Lung (tissue), 12 donors: ENCODE measurements around the gene CAPN11. TPM values are rescaled to one million over a fixed set of nuclear protein-coding genes. Genes with fewer than 3 reads are reported as not detected.

ENCODE experiments used
- ATAC-seq: fragments of 200-7000 bp; cut with Tn5 transposase; one replicate; pipeline ENCODE4 v1.9.1; 2020; ENCODE audit warnings: moderate number of reproducible peaks; ENCODE audit not compliant: insufficient read depth, low FRiP score
- DNase-seq, 3 donors: peaks; one replicate each; pipeline ENCODE4 v3.0.0-alpha.2; 2013 to 2017
- H3K27ac ChIP-seq, 2 donors: one replicate each; pipeline ENCODE4 v1.5.1; 2013; ENCODE audit warnings: mild to moderate bottlenecking in 2 of 2, moderate library complexity in 2 of 2, control low read depth in 1 of 2, inconsistent platforms in 1 of 2, low read depth in 1 of 2, low read length in 1 of 2
- H3K27me3 ChIP-seq, 3 donors: one replicate each; pipeline ENCODE4 v1.5.1; 2013; ENCODE audit warnings: low read length in 2 of 3; ENCODE audit not compliant: control insufficient read depth in 3 of 3, insufficient read depth in 3 of 3
- H3K36me3 ChIP-seq, 4 donors: one replicate each; pipeline ENCODE4 v1.5.1; 2013; ENCODE audit warnings: low read length in 4 of 4, mild to moderate bottlenecking in 1 of 4, moderate library complexity in 1 of 4; ENCODE audit not compliant: control insufficient read depth in 4 of 4, insufficient read depth in 4 of 4
- H3K4me1 ChIP-seq, 5 donors: one replicate each; pipeline ENCODE4 v1.5.1; 2013; ENCODE audit warnings: low read length in 5 of 5, mild to moderate bottlenecking in 2 of 5, moderate library complexity in 1 of 5; ENCODE audit not compliant: control insufficient read depth in 5 of 5, insufficient read depth in 5 of 5
- H3K4me3 ChIP-seq: one replicate; pipeline ENCODE4 v1.5.1; 2013; ENCODE audit warnings: mild to moderate bottlenecking, control low read depth, moderate library complexity
- H3K9ac ChIP-seq, 2 donors: one replicate each; pipeline ENCODE4 v1.5.1; 2013; ENCODE audit warnings: low read length in 2 of 2, control low read depth in 1 of 2; ENCODE audit not compliant: insufficient read depth in 1 of 2
- H3K9me3 ChIP-seq, 4 donors: one replicate each; pipeline ENCODE4 v1.5.1; 2013; ENCODE audit warnings: low read length in 3 of 4, mild to moderate bottlenecking in 1 of 4, moderate library complexity in 1 of 4; ENCODE audit not compliant: control insufficient read depth in 4 of 4, insufficient read depth in 3 of 4
- CTCF ChIP-seq: IDR thresholded peaks from 2 replicates; pipeline ENCODE4 v1.5.1; 2012; ENCODE audit warnings: mild to moderate bottlenecking; ENCODE audit errors: control extremely low read depth, extremely low read depth
- WGBS, 2 donors: extraction: QIAGEN DNeasy Blood & Tissue Kit; methylation state at CpG; one replicate each; pipeline ENCODE4 v1.1.7; 2013; 5-methylcytosine and 5-hydroxymethylcytosine counted together
- polyA plus RNA-seq, 2 donors: library from polyadenylated mRNA; stranded (reverse); fragments of 200-250 nt; gene quantifications; one replicate each; pipeline ENCODE4 v1.2.1, GENCODE V29; 2013
- total RNA-seq, 2 donors: library from RNA; depleted of rRNA in 1 of 2; stranded (reverse); fragments of >200 nt in 1 of 2; gene quantifications; one replicate each; pipeline ENCODE4 v1.2.1, GENCODE V29; 2014 to 2021
- donor health status: control.
- donor health status: control.
- donor health status: Bipolar disorder and iron deficiency.
- donor health status: healthy.
- donor health status: DM: yes; HTN: yes; CAD: no.

CAPN11 gene
- total and polyA plus RNA-seq, 4 donors: 0.07 to 0.30 (median 0.15) TPM; not detected in 1

- DNase-seq: no peak
- no peak overlapping the region for H3K9ac ChIP-seq
- peak overlapping the region; percentile 60 to 77 for H3K27ac ChIP-seq
- H3K27me3 ChIP-seq: no peaks in the 10 kb centered on the region
- TF ChIP-seq CTCF: no peak
- 58 to 59% methylated on average over 28 of the region's 28 CpGs for WGBS, 2 donors
- no peak for ATAC-seq
- no peak overlapping the region for H3K4me3 ChIP-seq
- no peaks in the 10 kb centered on the region for H3K36me3 ChIP-seq
- peaks cover 18 to 61% (median 32%) of the 10 kb centered on the region in 5 donors for H3K4me1 ChIP-seq
- no peaks in the 10 kb centered on the region for H3K9me3 ChIP-seq
These were observed 61.5 kb downstream of the CAPN11 start for GRCh38 chr6:44219815-44220784.

DNA sequence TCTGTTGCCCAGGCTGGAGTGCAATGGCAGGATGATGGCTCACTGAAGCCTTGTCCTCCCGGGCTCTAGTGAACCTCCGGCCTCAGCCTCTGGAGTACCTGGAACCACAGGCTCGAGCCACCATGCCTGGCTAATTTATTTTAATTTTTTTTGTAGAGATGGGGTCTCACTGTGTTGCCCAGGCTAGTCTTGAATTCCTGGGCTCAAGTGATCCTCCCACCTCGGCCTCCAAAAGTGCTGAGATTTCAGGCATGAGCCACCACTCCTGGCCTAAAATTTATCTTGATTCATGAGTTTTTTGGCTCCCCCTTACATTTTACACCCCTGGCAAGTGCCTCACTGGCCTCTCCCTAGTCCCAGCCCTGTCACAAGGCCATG lies 62.3 kb downstream of the CAPN11 start:
- no peak for TF ChIP-seq CTCF
- no peak for DNase-seq
- H3K27me3 ChIP-seq: no peaks in the 10 kb centered on the region
- peak overlapping the region; percentile 68 to 77 for H3K27ac ChIP-seq
- H3K9me3 ChIP-seq: no peaks in the 10 kb centered on the region
- no peak overlapping the region for H3K4me3 ChIP-seq
- no peak for ATAC-seq
- H3K4me1 ChIP-seq: peaks cover 18 to 61% (median 31%) of the 10 kb centered on the region in 5 donors
- WGBS, 2 donors: 87 to 93% methylated on average over 4 of the region's 4 CpGs
- H3K36me3 ChIP-seq: no peaks in the 10 kb centered on the region
- no peak overlapping the region for H3K9ac ChIP-seq

DNA sequence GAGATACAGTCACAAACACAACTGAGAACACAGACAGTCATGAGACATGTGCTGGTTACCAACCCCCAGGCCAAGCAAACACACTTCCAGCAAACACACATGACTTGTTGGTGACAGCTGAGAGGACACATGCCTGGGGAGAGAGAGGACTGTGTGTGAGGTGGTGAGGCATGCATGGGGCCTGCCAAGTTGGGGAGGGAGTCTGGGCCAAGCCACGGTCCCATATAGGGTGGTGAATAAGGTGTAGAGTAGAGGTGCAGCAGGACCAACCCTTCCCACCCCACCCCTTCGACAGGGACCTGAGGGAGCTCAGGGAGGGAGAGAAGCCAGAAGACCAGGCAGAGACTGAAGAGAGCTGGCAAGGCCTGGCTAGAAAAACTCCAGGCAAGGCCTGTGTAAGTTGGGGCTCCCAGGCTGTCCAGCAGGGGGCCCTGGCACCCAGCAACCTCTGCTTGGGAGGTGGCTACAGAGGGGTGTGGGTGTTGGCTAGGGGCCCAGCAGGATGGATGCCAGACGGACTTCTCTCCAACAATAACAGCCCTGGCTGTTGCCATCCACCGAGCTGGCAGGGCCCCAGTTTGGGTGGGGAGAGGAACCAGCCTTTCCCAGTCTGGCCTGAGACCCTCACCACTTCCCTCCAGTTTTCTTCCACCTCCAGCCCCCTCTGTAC lies 62.8 kb downstream of the CAPN11 start:
- H3K9ac ChIP-seq: no peak overlapping the region
- DNase-seq: peak; percentile 85 to 91 (median 87)
- H3K4me1 ChIP-seq: peaks cover 18 to 60% (median 27%) of the 10 kb centered on the region in 5 donors
- no peaks in the 10 kb centered on the region for H3K9me3 ChIP-seq
- H3K27me3 ChIP-seq: no peaks in the 10 kb centered on the region
- H3K27ac ChIP-seq: peak overlapping the region; percentile 68 to 87
- no peaks in the 10 kb centered on the region for H3K36me3 ChIP-seq
- 7 to 11% methylated on average over 4 of the region's 4 CpGs for WGBS, 2 donors
- peak; percentile 64 for TF ChIP-seq CTCF
- no peak overlapping the region for H3K4me3 ChIP-seq
- peak; percentile 28 for ATAC-seq
